Middle frontal gyrus (tissue), 1 donor: ENCODE results near the gene TTC23.

ENCODE experiments used
- DNase-seq: peaks from one replicate; pipeline ENCODE4 v3.0.0-alpha.2; 2015; ENCODE audit warnings: low spot score; ENCODE audit errors: extremely low spot score

The TTC23 gene

GRCh38 chr15:99105514-99106341, 143.7 kb downstream of the TTC23 start:
- DNase-seq: peak; percentile 21

GRCh38 chr15:99104788-99105513, 144.4 kb downstream of the TTC23 start, which contains the start of gene SYNM:
TSS of gene SYNM (plus strand) at chr15:99105080. CDS start at chr15:99105200, 120 bp downstream.
- DNase-seq: peak; percentile 59

- DNase-seq: no peak
These were observed 146.1 kb downstream of the TTC23 start for GRCh38 chr15:99103279-99103678.

GRCh38 chr15:99102332-99103235, 146.8 kb downstream of the TTC23 start:
- no peak for DNase-seq

- DNase-seq: no peak
These were observed 147.9 kb downstream of the TTC23 start for GRCh38 chr15:99101501-99101900.

- peak; percentile 50 for DNase-seq
These were observed 148.9 kb downstream of the TTC23 start for GRCh38 chr15:99100245-99101173.

GRCh38 chr15:99099661-99100060, 149.7 kb downstream of the TTC23 start:
- DNase-seq: no peak

GRCh38 chr15:99098991-99099390, 150.4 kb downstream of the TTC23 start:
- DNase-seq: no peak

- no peak for DNase-seq
These were observed 151.0 kb downstream of the TTC23 start for GRCh38 chr15:99098426-99098825.

GRCh38 chr15:99097441-99098410, 151.7 kb downstream of the TTC23 start:
- DNase-seq: no peak

GRCh38 chr15:99096894-99097426, 152.4 kb downstream of the TTC23 start:
- no peak for DNase-seq

- DNase-seq: no peak
These were observed 153.0 kb downstream of the TTC23 start for GRCh38 chr15:99096173-99096893.

GRCh38 chr15:99095626-99096025, 153.8 kb downstream of the TTC23 start:
- no peak for DNase-seq

- no peak for DNase-seq
These were observed 156.7 kb downstream of the TTC23 start for GRCh38 chr15:99092554-99093172.

GRCh38 chr15:99090938-99091337, 158.4 kb downstream of the TTC23 start:
- no peak for DNase-seq

GRCh38 chr15:99090011-99090699, 159.2 kb downstream of the TTC23 start:
- DNase-seq: no peak

GRCh38 chr15:99087405-99087943, 161.9 kb downstream of the TTC23 start:
- no peak for DNase-seq
